Cardiac muscle cell (in vitro differentiated cells and primary cell): Measurements from ENCODE around the gene RHBDD3. TPM values are rescaled to one million over a fixed set of nuclear protein-coding genes. Genes with fewer than 3 reads are reported as not detected.

Experiments used
- DNase-seq, 2 donors: peaks; one replicate each; pipeline versions ENCODE4 v3.0.0 to v3.0.0-alpha.2; 2010 to 2017; ENCODE audit warnings: low read depth in 1 of 2, low spot score in 1 of 2
- H3K27ac ChIP-seq: fragments of 200-600 bp; sonication (generic); 2 replicates; pipeline ENCODE4 v1.5.1; 2016
- H3K27me3 ChIP-seq: fragments of 200-600 bp; sonication (generic); 2 replicates; pipeline ENCODE4 v1.6.0; 2016; ENCODE audit warnings: control low read depth
- H3K36me3 ChIP-seq: fragments of 200-600 bp; sonication (generic); 2 replicates; pipeline ENCODE4 v1.5.1; 2016; ENCODE audit warnings: control low read depth
- H3K4me1 ChIP-seq: fragments of 200-600 bp; sonication (generic); 2 replicates; pipeline ENCODE4 v1.8.1; 2017; ENCODE audit warnings: low read depth, mild to moderate bottlenecking, mixed run types
- H3K4me3 ChIP-seq: fragments of 200-600 bp; sonication (generic); 2 replicates; pipeline ENCODE4 v1.5.1; 2016; ENCODE audit warnings: mild to moderate bottlenecking
- H3K9me3 ChIP-seq: fragments of 200-600 bp; sonication (generic); 2 replicates; pipeline ENCODE4 v1.5.1; 2017; ENCODE audit warnings: low read depth, mild to moderate bottlenecking, control low read depth
- CTCF ChIP-seq: IDR thresholded peaks from 2 replicates; pipeline ENCODE4 v1.5.1; 2012; ENCODE audit warnings: low read depth, mild to moderate bottlenecking, low read length
- polyA plus RNA-seq: library from polyadenylated mRNA; unstranded; fragments of >200 nt; fragmentation: Nextera tagmentation; extraction: Ambion mirVana; gene quantifications from 2 replicates; pipeline ENCODE4 v1.2.1, GENCODE V29; 2016
- total RNA-seq: library from RNA; depleted of rRNA; stranded (reverse); fragments of >200 nt; gene quantifications from 2 replicates; pipeline ENCODE4 v1.2.3, GENCODE V29; 2016

Gene RHBDD3
- total and polyA plus RNA-seq, 2 experiments from 2014 or later: 80.4 to 88.6 TPM

- no peak for TF ChIP-seq CTCF
- H3K36me3 ChIP-seq: no peaks in the 10 kb centered on the region
- no peaks in the 10 kb centered on the region for H3K27me3 ChIP-seq
- H3K4me3 ChIP-seq: no peak overlapping the region
- no peak for DNase-seq
- no peaks in the 10 kb centered on the region for H3K9me3 ChIP-seq
- no peak overlapping the region for H3K27ac ChIP-seq
- no peaks in the 10 kb centered on the region for H3K4me1 ChIP-seq
These were observed 56.3 kb downstream of the RHBDD3 start for GRCh38 chr22:29211466-29211865.

- DNase-seq: no peak
- no peak overlapping the region for H3K4me3 ChIP-seq
- no peaks in the 10 kb centered on the region for H3K4me1 ChIP-seq
- no peaks in the 10 kb centered on the region for H3K27me3 ChIP-seq
- no peak overlapping the region for H3K27ac ChIP-seq
- no peaks in the 10 kb centered on the region for H3K36me3 ChIP-seq
- no peak for TF ChIP-seq CTCF
- no peaks in the 10 kb centered on the region for H3K9me3 ChIP-seq
These were observed 56.7 kb downstream of the RHBDD3 start for GRCh38 chr22:29211066-29211465.

Other genes starting within 250 kb of the RHBDD3 start
- gene C22orf31, start 206.2 kb downstream of the RHBDD3 start, total RNA-seq: not detected in 2 replicates
- not detected in 2 replicates for gene C22orf31, start 206.2 kb downstream of the RHBDD3 start, polyA plus RNA-seq
- 19.0 and 20.3 TPM in 2 replicates for gene KREMEN1, start 194.9 kb downstream of the RHBDD3 start, total RNA-seq
- gene KREMEN1, start 194.9 kb downstream of the RHBDD3 start, polyA plus RNA-seq: 18.0 and 18.1 TPM in 2 replicates
- gene EMID1, start 62.1 kb downstream of the RHBDD3 start, total RNA-seq: 13.0 and 42.5 TPM in 2 replicates
- gene EMID1, start 62.1 kb downstream of the RHBDD3 start, polyA plus RNA-seq: 9.9 and 32.9 TPM in 2 replicates
- gene EWSR1, start 287 bp upstream of the RHBDD3 start, total RNA-seq: 233 and 266 TPM in 2 replicates
- gene EWSR1, start 287 bp upstream of the RHBDD3 start, polyA plus RNA-seq: 328 and 349 TPM in 2 replicates
- 14.3 and 17.3 TPM in 2 replicates for gene GAS2L1, start 38.7 kb upstream of the RHBDD3 start, total RNA-seq
- 21.0 and 25.0 TPM in 2 replicates for gene GAS2L1, start 38.7 kb upstream of the RHBDD3 start, polyA plus RNA-seq
- 3.6 and 4.1 TPM in 2 replicates for gene RASL10A, start 47.7 kb upstream of the RHBDD3 start, total RNA-seq
- 1.2 and 3.5 TPM in 2 replicates for gene RASL10A, start 47.7 kb upstream of the RHBDD3 start, polyA plus RNA-seq
- 68.2 and 80.7 TPM in 2 replicates for gene AP1B1, start 120.6 kb upstream of the RHBDD3 start, total RNA-seq
- gene AP1B1, start 120.6 kb upstream of the RHBDD3 start, polyA plus RNA-seq: 55.1 and 67.4 TPM in 2 replicates
- gene RFPL1, start 170.6 kb upstream of the RHBDD3 start, total RNA-seq: not detected in 2 replicates
- 0.32 TPM in 1 of 2 replicates, not detected in the other for gene RFPL1, start 170.6 kb upstream of the RHBDD3 start, polyA plus RNA-seq
- gene NEFH, start 212.2 kb upstream of the RHBDD3 start, total RNA-seq: 0.88 and 1.8 TPM in 2 replicates
- gene NEFH, start 212.2 kb upstream of the RHBDD3 start, polyA plus RNA-seq: 2.0 and 2.4 TPM in 2 replicates